Caki2 (cell line): Measurements from ENCODE around the gene ERMP1. TPM values are rescaled to one million over a fixed set of nuclear protein-coding genes. Genes with fewer than 3 reads are reported as not detected.
"Not testable (repeated sequence)": the region's sequence is repeated elsewhere in the genome, so short reads cannot be mapped to it uniquely, and the experiment has no call there.

Experiments used
- DNase-seq: peaks from one replicate; pipeline ENCODE4 v3.0.0-alpha.2; 2015; ENCODE audit warnings: low read depth
- in situ Hi-C: cut with HindIII; loops from 2 replicates; pipeline ENCODE4 v1.10.0; 2016; ENCODE audit warnings: low sequenced_read_pairs, low pct_unique_long_range_greater_than_20kb, mixed read lengths
- total RNA-seq: library from RNA; depleted of rRNA; stranded (reverse); fragments of >200 nt; shearing (Covaris generic); gene quantifications from 2 replicates; pipeline ENCODE4 v1.2.3, GENCODE V29; 2014; ENCODE audit warnings: low replicate concordance

ERMP1 gene
- total RNA-seq, 1 experiment from 2014 or later, result 16.3 TPM

DNA sequence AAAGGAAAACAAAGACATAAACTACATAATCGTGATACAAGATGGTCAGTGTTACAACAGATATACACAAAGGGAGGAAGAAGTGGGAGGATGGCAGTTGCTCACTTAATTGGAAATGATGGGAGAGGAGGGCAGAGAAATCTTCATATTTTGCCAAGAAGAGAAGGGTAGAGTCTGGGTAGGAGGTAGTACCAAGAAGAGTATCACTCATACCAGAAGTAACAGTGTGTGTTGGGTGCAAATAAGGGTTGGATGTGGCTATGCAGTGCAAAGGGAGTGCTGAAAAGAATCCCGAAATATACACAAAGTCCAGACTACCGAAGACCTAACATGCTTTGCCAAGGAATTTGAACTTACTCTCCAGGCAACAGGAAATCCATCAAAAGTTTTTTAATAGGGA lies 41.0 kb downstream of the ERMP1 start:
- DNase-seq, result no peak

DNA sequence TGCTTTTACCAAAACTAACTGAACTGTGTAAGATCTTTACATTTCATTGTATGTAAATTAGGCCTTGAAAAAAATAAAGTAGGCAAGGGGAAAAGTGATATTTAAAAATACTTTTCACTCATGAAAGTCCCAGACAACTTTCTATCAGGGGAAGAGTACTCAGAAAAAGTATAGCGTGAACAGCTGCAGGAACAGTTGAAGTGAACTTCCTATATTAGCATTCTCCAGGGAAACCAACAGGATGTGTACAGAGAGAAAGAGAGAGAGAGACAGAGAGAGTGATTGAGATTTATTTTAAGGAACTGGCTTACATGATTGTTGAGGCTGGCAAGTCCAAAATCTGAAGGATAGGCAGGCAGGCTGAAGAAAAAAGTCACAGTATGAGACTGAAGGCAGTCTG lies 42.0 kb downstream of the ERMP1 start:
- in situ Hi-C loops, result no loop called here
- no peak for DNase-seq

More for the DNA sequence above, 41.0 kb downstream of the ERMP1 start:
- in situ Hi-C loops, result no loop called here

- DNase-seq, result no peak
- in situ Hi-C loops, result no loop called here
Observed at GRCh38 chr9:5789489-5789888, 43.4 kb downstream of the ERMP1 start.

DNA sequence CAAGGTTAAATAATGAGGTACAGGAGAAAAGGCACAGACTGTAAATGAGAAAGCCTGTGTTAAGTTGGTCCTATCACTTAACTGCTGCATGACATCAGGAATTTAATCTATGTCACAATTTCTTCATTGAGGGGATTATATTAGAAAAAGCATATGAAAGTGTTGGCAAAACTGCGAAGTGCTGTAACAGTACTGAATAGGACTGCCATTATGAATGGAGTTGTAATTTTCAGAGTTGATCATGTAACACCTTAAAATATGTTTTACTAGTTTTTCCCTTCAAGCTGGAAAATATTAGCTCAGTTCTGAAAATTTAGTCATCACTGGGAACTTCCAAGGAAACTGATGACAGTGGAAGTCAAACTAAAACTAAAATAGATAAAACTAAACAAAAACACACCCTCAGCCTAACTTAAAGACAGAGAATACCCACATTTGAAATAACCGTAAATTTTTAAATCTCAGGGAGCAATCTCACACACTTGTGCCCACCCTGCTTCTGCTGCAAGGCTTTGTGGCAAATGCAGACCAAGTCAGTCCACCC lies 45.1 kb downstream of the ERMP1 start:
- in situ Hi-C loops, result no loop called here
- no peak for DNase-seq

DNA sequence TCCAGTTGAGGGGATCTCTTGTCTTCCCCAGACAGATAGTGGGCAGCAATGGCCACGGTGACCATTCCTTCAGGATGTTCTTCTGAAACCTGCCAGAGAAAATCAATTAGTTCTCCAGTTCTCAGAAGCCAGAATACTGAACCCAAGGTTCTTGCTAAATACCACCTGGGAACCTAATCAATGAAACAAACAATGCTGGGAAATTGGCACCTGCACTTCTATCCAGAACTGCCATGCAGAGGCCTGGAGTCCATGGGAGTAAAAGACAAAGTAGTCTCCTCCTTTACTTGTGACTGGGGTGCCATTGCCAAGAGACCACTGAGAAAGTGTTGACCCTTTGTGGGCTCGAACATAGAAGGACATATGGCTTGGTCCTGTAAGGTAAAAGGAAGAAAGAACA lies 45.7 kb downstream of the ERMP1 start:
- no peak for DNase-seq
- in situ Hi-C loops, result no loop called here

- in situ Hi-C loops, result no loop called here
- DNase-seq, result no peak
Observed at GRCh38 chr9:5786370-5787127, 46.4 kb downstream of the ERMP1 start.

DNA sequence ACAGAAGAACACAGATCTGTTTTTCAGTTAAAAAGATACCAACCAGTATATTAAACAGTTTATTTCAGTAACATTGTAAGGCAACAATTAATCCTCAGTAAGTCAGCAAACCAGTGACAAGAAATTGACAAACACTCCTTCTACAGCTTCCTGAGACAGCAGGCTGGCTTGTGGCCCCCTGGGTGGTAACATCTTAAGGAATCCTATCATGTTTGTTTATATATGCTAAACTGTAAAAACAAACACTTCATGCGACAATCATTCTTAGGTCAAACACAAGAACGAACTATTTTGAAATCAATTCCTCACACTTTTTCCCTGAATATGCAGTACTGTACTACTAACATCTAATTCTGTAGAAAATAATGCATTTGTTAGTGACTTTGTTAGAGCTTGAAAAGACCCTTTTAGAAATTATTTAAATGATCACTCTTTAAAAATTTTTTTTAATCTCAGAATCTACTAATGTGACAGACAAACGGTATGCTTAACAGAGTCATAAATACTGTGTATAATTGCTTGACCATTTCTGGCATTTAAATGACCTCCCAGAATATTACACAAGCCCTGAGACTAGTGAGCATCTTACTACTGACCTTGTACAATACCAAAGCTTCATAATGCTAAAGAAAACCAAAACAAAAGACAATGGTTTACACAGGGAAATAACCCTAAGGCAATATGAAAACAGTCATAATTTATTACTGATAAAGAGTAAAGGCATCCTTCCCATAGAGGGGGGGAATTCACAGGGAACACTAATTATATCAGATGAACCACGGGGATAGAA lies 48.2 kb downstream of the ERMP1 start:
- no peak for DNase-seq
- in situ Hi-C loops, result no loop called here

DNA sequence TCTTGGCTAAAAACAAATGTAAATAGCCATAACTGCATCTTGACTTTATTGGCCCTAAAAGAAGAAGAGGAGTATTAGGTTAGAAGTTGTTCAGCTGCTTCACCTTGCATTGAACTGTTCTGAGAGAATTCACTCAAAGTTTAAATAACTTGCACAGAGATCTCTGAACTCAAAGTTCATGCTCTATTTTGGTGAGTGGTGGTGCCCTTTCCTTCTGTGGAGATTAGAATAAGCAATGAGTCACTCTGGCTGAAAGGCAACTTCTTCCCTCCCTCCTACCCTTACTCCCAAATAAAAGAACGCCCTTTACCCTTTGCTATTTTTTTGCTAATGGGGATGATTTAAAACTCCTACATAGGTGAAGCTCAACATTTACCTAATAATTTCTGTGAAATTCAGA lies 48.9 kb downstream of the ERMP1 start:
- no peak for DNase-seq
- in situ Hi-C loops, result no loop called here

DNA sequence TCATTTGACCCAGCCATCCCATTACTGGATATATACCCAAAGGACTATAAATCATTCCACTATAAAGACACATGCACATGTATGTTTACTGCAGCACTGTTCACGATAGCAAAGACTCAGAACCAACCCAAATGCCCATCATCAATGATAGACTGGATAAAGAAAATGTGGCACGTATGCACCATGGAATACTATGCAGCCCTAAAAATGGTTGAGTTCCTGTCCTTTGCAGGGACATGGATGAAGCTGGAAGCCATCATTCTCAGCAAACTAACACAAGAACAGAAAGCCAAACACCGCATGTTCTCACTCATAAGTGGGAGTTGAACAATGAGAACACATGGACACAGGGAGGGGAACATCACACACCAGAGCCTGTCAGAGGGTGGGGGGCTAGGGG lies 49.5 kb downstream of the ERMP1 start:
- in situ Hi-C loops, DNase-seq: not testable (repeated sequence)

- in situ Hi-C loops, result not testable (repeated sequence)
Observed at GRCh38 chr9:5779705-5780218, 53.2 kb downstream of the ERMP1 start.

DNA sequence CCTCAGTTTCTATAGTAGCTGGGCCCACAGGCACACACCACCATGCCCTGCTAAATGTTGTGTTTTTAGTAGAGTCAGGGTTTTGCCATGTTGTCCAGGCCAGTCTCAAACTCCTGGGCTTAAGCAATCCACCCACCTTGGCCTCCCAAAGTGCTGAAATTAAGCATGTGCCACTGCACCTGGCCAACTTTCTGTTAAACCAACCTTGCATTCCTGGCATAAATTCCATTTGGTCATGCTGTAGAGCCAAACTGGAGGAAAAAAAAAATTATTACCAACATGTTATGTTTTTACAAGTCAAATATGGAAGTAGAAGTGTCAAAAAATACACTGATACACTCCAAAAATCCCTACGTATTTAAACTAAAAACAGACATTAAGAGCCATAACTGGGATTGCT lies 54.1 kb downstream of the ERMP1 start:
- in situ Hi-C loops, result no loop called here
- no peak for DNase-seq

More at GRCh38 chr9:5779705-5780218, 53.2 kb downstream of the ERMP1 start:
- DNase-seq, result not testable (repeated sequence)

DNA sequence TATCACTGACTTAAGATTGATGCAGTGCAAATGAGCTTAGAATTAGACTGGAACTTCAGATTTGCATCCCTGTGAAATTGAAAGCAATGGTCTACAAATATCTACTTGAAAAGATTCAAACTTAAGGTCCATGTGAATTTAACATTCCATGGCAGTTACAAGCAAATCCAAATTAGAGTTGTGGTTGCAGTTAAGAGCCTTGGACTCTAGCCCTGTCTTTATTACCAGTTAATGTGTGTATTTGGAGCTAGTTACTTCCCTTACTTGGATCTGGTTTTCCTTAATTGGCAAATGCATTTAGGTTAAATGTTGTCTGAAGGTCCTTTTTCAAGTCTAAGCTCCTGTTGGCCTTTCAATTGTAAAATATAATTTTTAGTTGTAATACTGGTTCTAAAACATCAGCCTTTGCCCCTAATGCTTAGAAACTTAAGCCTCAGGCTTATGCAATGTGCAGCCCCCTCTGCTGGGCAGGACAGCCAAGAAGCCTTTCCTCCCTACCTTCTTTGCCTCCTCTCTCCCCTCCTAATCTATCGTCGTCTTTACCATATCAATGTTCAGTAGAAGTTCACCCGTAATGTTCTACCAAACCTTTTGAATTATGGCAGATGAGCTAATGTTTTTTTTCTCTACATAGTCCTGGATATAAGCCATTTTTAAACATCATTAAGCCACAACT lies 59.5 kb downstream of the ERMP1 start:
- no peak for DNase-seq
- in situ Hi-C loops, result no loop called here

- in situ Hi-C loops, result no loop called here
Observed at GRCh38 chr9:5767968-5768932, 64.7 kb downstream of the ERMP1 start.

DNA sequence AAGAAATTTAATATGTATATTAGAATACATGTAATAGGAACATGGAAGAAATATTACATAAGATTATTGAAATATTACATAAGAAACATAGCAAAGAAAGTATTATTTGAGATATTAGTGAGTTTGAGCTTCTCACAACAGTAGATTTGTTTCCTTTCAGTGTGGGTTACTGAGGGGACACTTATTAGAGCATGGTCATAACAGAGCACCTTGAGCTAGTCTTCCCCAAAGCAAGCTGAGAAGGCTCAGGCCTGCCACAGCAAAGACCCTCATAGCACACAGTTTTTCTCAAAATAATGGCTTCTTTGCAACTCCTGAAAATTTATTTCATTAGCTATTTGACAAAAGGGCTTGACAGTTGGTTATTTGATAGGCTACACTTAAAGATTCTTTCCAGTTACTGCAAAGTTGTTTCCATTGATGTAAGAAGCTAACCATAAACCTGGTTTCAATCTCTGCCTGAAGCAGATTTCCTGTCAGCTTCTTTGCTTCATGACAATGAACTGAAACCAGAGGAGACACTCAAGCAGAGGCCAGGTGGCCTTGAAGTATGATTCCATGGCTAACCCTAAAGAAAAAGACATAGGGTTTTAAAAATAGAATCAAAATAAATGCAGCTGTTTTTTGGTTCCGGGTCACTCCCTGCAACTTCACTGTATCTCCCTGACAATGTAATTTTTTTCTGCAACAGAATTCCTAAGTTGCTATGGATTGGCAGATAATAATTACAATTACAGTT lies 68.6 kb downstream of the ERMP1 start:
- in situ Hi-C loops, result no loop called here
- DNase-seq, result no peak

More at GRCh38 chr9:5767968-5768932, 64.7 kb downstream of the ERMP1 start:
- DNase-seq, result no peak

DNA sequence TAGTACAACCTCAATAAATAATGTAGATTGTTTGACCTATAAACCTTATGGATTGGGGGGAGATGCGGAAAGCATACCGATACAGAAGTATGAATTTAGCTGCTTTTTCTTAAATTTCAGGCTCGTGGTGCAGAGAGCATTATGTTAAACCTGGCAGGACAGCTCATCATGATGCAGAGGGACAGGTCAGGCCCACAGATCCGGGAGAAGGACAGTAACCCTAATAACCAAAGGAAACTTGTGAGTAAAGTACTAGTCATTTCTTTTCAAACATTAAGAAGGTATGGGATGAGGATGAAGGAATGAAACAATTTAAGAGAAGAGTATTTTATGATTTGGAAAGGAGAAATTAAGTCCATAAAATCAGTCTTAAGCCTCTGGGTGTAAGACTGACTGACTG lies 70.5 kb downstream of the ERMP1 start:
- in situ Hi-C loops, result no loop called here
- no peak for DNase-seq

GRCh38 chr9:5760338-5760737 lies 72.6 kb downstream of the ERMP1 start:
- DNase-seq, result no peak
- in situ Hi-C loops, result no loop called here

DNA sequence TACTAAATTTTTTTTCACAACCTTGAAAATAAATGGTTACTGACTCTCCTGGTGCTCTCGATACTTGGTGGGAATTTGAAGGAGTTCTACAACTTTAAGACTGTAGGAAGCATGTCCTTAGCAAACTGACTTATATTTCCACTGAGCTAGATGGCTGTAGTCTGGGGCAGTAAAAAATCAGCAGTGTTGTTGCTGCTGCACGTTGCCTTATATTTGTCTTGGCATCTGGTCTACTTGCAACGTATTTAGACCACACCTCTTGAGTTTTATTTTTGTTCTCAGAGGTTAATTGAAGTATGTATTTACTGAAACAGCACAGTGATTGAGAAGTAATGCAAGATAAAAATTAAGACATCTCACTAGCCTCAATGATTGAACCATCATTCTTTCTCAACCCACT lies 76.3 kb downstream of the ERMP1 start:
- no peak for DNase-seq
- in situ Hi-C loops, result no loop called here
